Astrocyte (in vitro differentiated cells and primary cell): Measurements from ENCODE around the gene EHD4. TPM values are rescaled to one million over a fixed set of nuclear protein-coding genes. Genes with fewer than 3 reads are reported as not detected.

Experiments used
- DNase-seq: peaks from one replicate; pipeline ENCODE4 v3.0.0-alpha.2; 2010; ENCODE audit warnings: low read depth
- FAIRE-seq: peaks from 2 replicates; lab custom pipeline; 2011; peaks lifted over from hg19 to GRCh38; lab: Jason Lieb, UNC
- H2AFZ ChIP-seq: 2 replicates; pipeline ENCODE4 v1.6.0; 2012; ENCODE audit warnings: low read depth, low read length, inconsistent platforms
- H3K27ac ChIP-seq: 2 replicates; pipeline ENCODE4 v1.5.1; 2011; ENCODE audit warnings: low read depth, low read length, inconsistent platforms
- H3K27me3 ChIP-seq: 2 replicates; pipeline ENCODE4 v1.6.0; 2011; ENCODE audit warnings: low read length, inconsistent platforms; ENCODE audit not compliant: insufficient read depth
- H3K36me3 ChIP-seq: 2 replicates; pipeline ENCODE4 v1.5.1; 2011; ENCODE audit warnings: low read length, inconsistent platforms; ENCODE audit not compliant: insufficient read depth
- H3K4me1 ChIP-seq: 2 replicates; pipeline ENCODE4 v1.5.1; 2011; ENCODE audit warnings: low read length, inconsistent platforms; ENCODE audit not compliant: insufficient read depth
- H3K4me2 ChIP-seq: 2 replicates; pipeline ENCODE4 v1.6.0; 2012; ENCODE audit warnings: low read length, inconsistent platforms
- H3K4me3 ChIP-seq: 2 replicates; pipeline ENCODE4 v1.5.1; 2011; ENCODE audit warnings: low read depth, mild to moderate bottlenecking, low read length, inconsistent platforms; ENCODE audit not compliant: insufficient read depth
- H3K79me2 ChIP-seq: 2 replicates; pipeline ENCODE4 v1.6.0; 2012; ENCODE audit warnings: mild to moderate bottlenecking, low read length, inconsistent platforms; ENCODE audit not compliant: insufficient read depth
- H3K9ac ChIP-seq: 2 replicates; pipeline ENCODE4 v1.6.0; 2012; ENCODE audit warnings: mild to moderate bottlenecking, low read length, inconsistent platforms
- H3K9me3 ChIP-seq: 2 replicates; pipeline ENCODE4 v1.5.1; 2012; ENCODE audit warnings: low read depth, mild to moderate bottlenecking, low read length, inconsistent platforms; ENCODE audit not compliant: insufficient read depth
- H4K20me1 ChIP-seq: 2 replicates; pipeline ENCODE4 v1.6.0; 2012; ENCODE audit warnings: low read length, inconsistent platforms; ENCODE audit not compliant: insufficient read depth
- H3K27ac Mint-ChIP-seq: one replicate; pipeline ENCODE4 v1.8.0; 2021; ENCODE audit warnings: mild to moderate bottlenecking, mixed read lengths; ENCODE audit not compliant: unreplicated experiment
- H3K27me3 Mint-ChIP-seq: one replicate; pipeline ENCODE4 v1.8.0; 2021; ENCODE audit warnings: low read depth, mixed read lengths; ENCODE audit not compliant: unreplicated experiment
- H3K36me3 Mint-ChIP-seq: one replicate; pipeline ENCODE4 v1.8.0; 2021; ENCODE audit warnings: low read depth, mixed read lengths; ENCODE audit not compliant: unreplicated experiment
- H3K4me1 Mint-ChIP-seq: one replicate; pipeline ENCODE4 v1.8.0; 2021; ENCODE audit warnings: low read depth, mixed read lengths; ENCODE audit not compliant: unreplicated experiment
- H3K4me3 Mint-ChIP-seq: one replicate; pipeline ENCODE4 v1.8.0; 2021; ENCODE audit warnings: mild to moderate bottlenecking, moderate library complexity, mixed read lengths; ENCODE audit not compliant: unreplicated experiment
- H3K9me3 Mint-ChIP-seq: one replicate; pipeline ENCODE4 v1.8.0; 2021; ENCODE audit warnings: mild to moderate bottlenecking, mixed read lengths; ENCODE audit not compliant: unreplicated experiment
- EZH2 ChIP-seq: IDR thresholded peaks from 2 replicates; pipeline ENCODE4 v1.6.1; 2012; ENCODE audit warnings: mild to moderate bottlenecking, low read length, inconsistent platforms; ENCODE audit not compliant: insufficient read depth
- total RNA-seq: library from RNA; stranded (reverse); gene quantifications from 2 replicates; pipeline ENCODE4 v1.2.1, GENCODE V29; 2021
- TF ChIP-seq, protein P1 (sequence below): IDR thresholded peaks from 2 replicates; pipeline ENCODE4 v1.5.1; 2011; ENCODE audit warnings: low read depth, mild to moderate bottlenecking, inconsistent platforms, low read length, moderate library complexity; ENCODE audit not compliant: insufficient read depth

Gene EHD4
- total RNA-seq, 1 donor from 2014 or later = 46.4 TPM

DNA sequence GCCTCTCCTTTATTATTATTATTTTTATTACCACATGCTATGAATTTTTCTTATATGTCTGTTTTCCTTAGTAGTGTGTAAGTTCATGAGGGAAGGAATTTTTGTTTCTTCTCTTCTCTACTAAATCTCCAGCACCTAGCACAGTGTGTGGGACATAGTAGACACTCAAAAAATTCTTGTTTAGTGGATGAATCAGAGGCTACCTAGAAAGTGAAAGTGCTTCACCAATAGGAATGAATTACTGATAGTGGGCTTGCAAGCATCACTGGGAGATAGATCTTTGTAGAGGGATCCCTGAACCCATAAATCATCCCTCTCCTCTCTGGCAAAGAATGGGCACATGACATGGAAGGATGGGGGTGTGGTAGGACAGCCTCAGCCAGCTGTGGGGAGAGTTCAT, 87.0 kb downstream of the EHD4 start:
- no peak overlapping the region for H3K27ac ChIP-seq
- H3K36me3 Mint-ChIP-seq = peaks cover 31% of the 10 kb centered on the region
- H3K27me3 ChIP-seq = peaks cover 10% of the 10 kb centered on the region
- H3K27ac Mint-ChIP-seq = no peak overlapping the region
- H3K4me3 Mint-ChIP-seq = no peak overlapping the region
- H2AFZ ChIP-seq = no peak overlapping the region
- no peaks in the 10 kb centered on the region for H3K79me2 ChIP-seq
- no peak for FAIRE-seq
- H3K9me3 ChIP-seq = no peaks in the 10 kb centered on the region
- peaks cover 3% of the 10 kb centered on the region for H3K4me1 Mint-ChIP-seq
- peaks cover 35% of the 10 kb centered on the region for H3K27me3 Mint-ChIP-seq
- TF ChIP-seq EZH2 = no peak
- TF ChIP-seq, protein P1, sequence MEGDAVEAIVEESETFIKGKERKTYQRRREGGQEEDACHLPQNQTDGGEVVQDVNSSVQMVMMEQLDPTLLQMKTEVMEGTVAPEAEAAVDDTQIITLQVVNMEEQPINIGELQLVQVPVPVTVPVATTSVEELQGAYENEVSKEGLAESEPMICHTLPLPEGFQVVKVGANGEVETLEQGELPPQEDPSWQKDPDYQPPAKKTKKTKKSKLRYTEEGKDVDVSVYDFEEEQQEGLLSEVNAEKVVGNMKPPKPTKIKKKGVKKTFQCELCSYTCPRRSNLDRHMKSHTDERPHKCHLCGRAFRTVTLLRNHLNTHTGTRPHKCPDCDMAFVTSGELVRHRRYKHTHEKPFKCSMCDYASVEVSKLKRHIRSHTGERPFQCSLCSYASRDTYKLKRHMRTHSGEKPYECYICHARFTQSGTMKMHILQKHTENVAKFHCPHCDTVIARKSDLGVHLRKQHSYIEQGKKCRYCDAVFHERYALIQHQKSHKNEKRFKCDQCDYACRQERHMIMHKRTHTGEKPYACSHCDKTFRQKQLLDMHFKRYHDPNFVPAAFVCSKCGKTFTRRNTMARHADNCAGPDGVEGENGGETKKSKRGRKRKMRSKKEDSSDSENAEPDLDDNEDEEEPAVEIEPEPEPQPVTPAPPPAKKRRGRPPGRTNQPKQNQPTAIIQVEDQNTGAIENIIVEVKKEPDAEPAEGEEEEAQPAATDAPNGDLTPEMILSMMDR = no peak
- peaks cover 16% of the 10 kb centered on the region for H4K20me1 ChIP-seq
- H3K4me2 ChIP-seq = no peak overlapping the region
- H3K9me3 Mint-ChIP-seq = no peaks in the 10 kb centered on the region
- no peak overlapping the region for H3K9ac ChIP-seq
- H3K36me3 ChIP-seq = no peaks in the 10 kb centered on the region
- no peak overlapping the region for H3K4me3 ChIP-seq
- no peak for DNase-seq
- H3K4me1 ChIP-seq = peaks cover 5% of the 10 kb centered on the region

DNA sequence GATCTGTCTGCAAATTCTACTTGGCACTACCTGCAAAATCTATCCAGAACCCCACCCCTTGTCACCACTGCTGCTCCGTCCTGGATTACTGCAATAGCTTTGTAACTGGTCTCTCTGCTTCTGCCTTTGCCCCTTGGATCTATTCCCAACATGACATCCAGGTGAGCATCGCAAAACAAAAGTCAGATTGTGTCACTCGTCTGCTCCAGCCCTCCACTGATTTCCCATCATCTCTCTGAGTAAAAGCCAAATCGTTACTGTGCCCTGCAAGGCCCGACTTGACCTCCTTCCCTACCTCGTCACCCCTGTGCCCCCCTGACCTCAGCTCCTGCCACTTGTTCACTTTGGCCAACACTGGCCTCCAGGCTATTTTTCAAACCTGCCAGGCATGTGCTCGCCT, 87.9 kb downstream of the EHD4 start:
- Mint-ChIP-seq H3K27me3 (peaks cover 39% of the 10 kb centered on the region), H3K4me3 (no peak overlapping the region), H3K4me1 (peaks cover 3% of the 10 kb centered on the region), H3K9me3 (no peaks in the 10 kb centered on the region), H3K27ac (peak overlapping the region; percentile 58), H3K36me3 (peaks cover 33% of the 10 kb centered on the region)
- no peak overlapping the region for H3K4me3 ChIP-seq
- H2AFZ ChIP-seq = no peak overlapping the region
- H3K27ac ChIP-seq = no peak overlapping the region
- H3K36me3 ChIP-seq = no peaks in the 10 kb centered on the region
- no peak for FAIRE-seq
- H3K27me3 ChIP-seq = peaks cover 10% of the 10 kb centered on the region
- H3K79me2 ChIP-seq = no peaks in the 10 kb centered on the region
- H3K9me3 ChIP-seq = no peaks in the 10 kb centered on the region
- TF ChIP-seq EZH2 = no peak
- TF ChIP-seq, protein P1 = no peak
- no peak overlapping the region for H3K9ac ChIP-seq
- peaks cover 5% of the 10 kb centered on the region for H3K4me1 ChIP-seq
- DNase-seq = no peak
- no peak overlapping the region for H3K4me2 ChIP-seq
- peaks cover 16% of the 10 kb centered on the region for H4K20me1 ChIP-seq

DNA sequence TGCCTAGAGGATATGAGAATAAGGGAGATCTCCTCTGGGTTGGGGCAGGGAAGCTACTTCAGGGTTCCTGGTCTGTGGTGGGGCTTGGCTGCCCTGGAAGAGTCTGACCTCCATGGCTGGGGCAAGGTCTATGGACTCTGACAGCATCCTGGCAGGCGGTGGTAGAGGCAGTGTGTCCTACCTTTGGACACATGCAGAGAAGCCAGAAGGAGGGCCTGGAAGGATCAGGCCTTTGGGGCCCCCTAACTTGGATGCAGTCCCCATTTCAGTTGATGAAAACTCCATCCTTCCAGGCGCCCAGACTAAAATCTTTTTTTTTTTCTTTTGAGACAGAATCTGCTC, 88.9 kb downstream of the EHD4 start:
- Mint-ChIP-seq H3K36me3 (peaks cover 29% of the 10 kb centered on the region), H3K4me3 (no peak overlapping the region), H3K27ac (no peak overlapping the region), H3K4me1 (peaks cover 3% of the 10 kb centered on the region), H3K9me3 (no peaks in the 10 kb centered on the region), H3K27me3 (peaks cover 43% of the 10 kb centered on the region)
- Histone ChIP-seq H3K79me2 (no peaks in the 10 kb centered on the region), H3K36me3 (no peaks in the 10 kb centered on the region), H4K20me1 (peaks cover 16% of the 10 kb centered on the region), H3K4me2 (no peak overlapping the region), H3K27ac (no peak overlapping the region), H3K4me1 (peaks cover 5% of the 10 kb centered on the region), H3K9me3 (no peaks in the 10 kb centered on the region), H2AFZ (no peak overlapping the region), H3K9ac (no peak overlapping the region), H3K27me3 (peaks cover 10% of the 10 kb centered on the region), H3K4me3 (no peak overlapping the region)
- no peak for TF ChIP-seq EZH2
- TF ChIP-seq, protein P1 = no peak
- DNase-seq = no peak
- FAIRE-seq = no peak
